ENCODE measurements around the gene TMEM203.

TMEM203 gene

DNA sequence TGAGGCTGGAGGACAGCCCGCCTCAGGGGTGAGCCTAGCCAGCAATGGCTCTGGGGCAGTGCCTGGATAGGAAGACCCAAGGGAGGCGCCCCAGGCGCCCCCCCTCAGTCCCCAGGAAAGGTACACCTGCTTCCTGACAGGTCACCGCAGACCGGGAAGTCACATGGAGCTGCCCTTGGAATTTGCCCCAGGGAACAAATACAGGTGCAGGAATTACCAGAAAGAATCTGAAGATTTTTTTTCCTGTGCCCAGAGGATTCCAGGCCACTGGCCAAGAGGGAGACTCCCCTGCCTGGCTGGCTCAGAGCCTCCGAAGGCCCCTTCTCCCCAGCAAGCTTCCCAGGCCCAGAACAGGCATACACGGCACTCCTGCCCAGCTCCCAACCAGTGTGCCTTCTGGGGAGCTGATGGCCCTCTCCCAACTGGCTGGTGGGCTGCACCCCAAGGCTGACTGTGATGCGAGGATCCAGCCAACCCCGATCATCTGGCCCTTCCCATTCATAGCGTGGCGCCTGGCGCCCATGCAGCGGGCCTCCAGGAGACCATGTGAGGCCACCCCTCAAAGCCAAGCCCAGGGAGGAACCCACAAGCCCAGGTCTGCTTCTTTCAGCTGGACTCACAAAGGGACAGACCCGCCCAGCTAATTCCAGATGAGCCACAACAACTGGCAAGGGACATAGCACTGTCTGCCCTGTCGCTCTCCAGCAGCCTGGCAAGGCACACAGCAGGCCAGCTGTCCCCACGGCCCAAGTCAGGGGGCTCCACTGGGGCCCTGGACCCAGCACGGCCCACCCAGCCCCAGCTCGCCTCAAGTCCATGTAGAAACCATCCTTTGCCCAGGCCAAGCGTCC lies 7.2 kb downstream of the TMEM203 start:
- H3K4me3 ChIP-seq (ENCODE audit: low read depth, low read length): no peak overlapping the region

DNA sequence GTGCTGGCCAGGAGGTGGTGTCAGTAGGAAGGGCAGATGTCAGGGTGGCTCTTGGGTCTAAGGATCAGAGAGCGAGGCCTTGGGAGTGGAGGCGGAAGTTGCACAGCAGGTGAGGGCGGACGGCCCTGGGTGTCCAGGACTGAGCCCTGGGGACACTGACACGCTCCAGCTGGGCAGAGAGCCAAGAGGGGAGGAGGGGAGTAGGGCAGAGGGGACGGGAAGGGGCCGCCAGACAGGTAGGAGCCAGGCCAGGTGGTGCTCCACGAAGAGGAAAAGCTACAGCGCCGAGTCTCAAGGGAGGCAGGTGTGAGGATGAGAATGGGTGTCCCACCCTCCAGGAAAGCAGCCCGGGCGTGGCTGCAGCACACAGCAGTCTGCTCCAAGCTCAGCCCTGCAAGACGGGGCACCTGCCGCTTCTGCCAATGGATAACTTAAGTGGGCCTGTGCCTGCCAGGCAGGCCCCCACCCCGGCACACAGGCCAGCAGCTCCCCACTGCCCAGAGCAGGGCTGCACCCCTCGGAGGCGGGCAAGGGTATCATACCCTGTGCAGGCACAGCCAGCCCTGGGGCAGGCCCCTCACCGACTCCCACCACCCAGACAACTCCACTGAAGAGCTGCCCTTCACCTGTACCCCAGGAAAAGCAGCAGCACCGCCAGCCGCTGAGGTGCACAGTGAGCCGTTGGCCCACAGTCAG lies 9.8 kb downstream of the TMEM203 start:
- H3K4me3 ChIP-seq (ENCODE audit: low read depth, low read length): no peak overlapping the region

GRCh38 chr9:137194909-137195308 lies 10.5 kb downstream of the TMEM203 start:
- H3K4me3 ChIP-seq (ENCODE audit: low read depth, low read length): no peak overlapping the region

- no peak overlapping the region for H3K4me3 ChIP-seq (ENCODE audit: low read depth, low read length)
These were observed 11.1 kb downstream of the TMEM203 start for GRCh38 chr9:137194388-137194787.

DNA sequence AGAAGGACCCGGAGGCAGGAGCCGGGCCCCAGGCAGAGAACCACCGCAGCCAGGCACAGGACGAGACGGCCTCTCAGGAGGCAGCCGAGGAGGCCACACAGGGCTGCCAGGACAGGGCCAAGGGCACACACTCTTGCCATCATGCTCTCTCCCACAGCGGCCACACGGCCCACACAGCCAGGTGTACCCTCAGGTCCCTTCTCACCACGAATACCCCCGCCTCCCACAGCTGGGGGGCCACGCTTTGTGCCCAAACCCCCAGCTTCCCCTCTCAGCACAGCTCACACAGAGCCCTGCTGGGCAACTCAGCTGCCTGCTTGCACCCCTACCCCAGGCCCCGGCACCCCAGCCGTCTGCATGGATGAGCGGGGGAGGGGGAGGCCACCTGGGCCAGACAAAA lies 11.7 kb downstream of the TMEM203 start:
- H3K4me3 ChIP-seq (ENCODE audit: low read depth, low read length): no peak overlapping the region

- H3K4me3 ChIP-seq (ENCODE audit: low read depth, low read length): no peak overlapping the region
These were observed 12.6 kb downstream of the TMEM203 start for GRCh38 chr9:137192859-137193258.

- no peak overlapping the region for H3K4me3 ChIP-seq (ENCODE audit: low read depth, low read length)
These were observed 13.0 kb downstream of the TMEM203 start for GRCh38 chr9:137192448-137192780.

DNA sequence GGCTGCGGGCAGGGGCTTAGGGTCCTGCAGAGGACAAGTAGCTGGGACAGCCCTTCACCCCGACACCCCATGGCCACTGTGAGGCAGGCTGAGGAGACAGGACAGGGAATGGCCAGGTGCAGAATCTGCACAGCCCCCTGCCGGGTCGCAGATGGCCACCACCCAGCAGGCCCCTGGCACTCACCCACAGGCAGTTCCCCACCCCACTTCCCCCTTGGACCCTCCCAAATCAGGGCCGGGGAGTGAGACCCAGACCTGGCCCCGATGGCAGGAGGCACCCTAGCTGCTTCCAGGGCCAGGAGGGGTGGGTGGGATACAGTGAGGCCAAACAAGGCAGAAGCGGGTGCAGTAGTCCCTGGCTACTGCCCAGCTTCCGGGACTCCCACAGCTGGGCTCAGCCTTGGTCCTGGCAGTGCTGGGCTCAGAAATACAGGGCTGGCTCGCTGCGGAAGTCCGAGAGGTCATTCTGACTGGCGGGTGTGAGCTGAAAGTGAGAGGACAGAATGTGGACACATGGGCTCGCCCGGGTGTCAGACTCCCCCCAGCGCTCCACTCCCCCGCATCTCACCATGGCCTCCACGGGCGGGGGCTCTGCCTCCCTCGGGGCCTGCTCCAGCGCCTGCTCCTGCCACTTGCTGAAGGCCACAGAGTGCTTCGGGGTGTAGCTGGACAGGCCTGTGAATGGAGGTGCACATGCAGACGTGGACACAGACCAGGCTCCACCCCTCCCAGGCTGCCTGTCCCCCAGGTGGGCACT lies 13.6 kb downstream of the TMEM203 start:
- H3K4me3 ChIP-seq (ENCODE audit: low read depth, low read length): no peak overlapping the region

DNA sequence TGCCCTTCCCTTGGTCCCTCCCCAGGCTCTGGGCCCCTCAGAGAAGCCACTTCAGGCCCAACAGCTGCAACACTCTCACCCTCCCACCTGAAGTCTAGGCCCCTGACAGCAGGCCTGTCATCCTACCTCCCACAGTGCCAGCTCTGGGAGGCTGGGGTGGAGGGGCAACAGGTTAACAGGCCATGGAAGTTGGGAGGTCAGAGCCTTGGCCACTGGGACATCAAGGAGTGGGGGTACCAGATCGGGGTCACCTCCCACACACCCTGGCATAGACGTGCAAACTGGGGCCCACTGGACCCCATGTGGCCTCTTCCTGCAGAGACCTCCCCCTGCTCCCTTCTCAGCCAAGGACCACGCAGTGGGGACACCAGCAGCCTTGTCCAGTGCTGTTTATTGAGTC lies 14.2 kb downstream of the TMEM203 start:
- no peak overlapping the region for H3K4me3 ChIP-seq (ENCODE audit: low read depth, low read length)

GRCh38 chr9:137190315-137190856 lies 15.1 kb downstream of the TMEM203 start:
- H3K4me3 ChIP-seq (ENCODE audit: low read depth, low read length): no peak overlapping the region

GRCh38 chr9:137189297-137190295 lies 15.9 kb downstream of the TMEM203 start:
- H3K4me3 ChIP-seq (ENCODE audit: low read depth, low read length): peak overlapping the region; percentile 89

- peak within 1 kb of the TSS; percentile 89 for H3K4me3 ChIP-seq (ENCODE audit: low read depth, low read length)
These were observed 16.8 kb downstream of the TMEM203 start, which contains the start of the genes ANAPC2 and SSNA1 for GRCh38 chr9:137188490-137189296. Gene ANAPC2 (minus strand): TSS chr9:137188560. CDS start chr9:137188532, 28 bp downstream. Gene SSNA1 (plus strand): TSS chr9:137188676. CDS start chr9:137188727, 51 bp downstream.

DNA sequence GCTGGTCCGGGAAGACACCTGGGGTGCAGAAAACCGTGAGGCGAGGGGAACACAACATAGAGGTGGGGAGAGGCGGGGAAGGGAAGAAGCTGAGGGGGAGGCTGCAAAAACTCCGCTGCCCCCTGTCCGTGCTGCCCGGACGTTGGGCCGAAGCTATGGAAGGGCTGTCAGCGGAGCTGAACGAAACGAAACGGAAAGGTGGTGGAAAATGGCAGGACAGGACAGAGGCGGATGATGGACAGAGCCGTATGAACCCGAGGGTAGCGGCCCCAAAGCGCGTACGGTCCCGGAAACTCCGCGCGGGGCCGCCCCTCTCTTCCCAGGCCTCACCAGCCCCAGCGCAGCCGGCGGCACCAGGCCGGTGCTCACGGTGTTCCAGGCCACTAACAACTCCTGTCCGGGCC lies 17.4 kb downstream of the TMEM203 start:
- peak overlapping the region; percentile 89 for H3K4me3 ChIP-seq (ENCODE audit: low read depth, low read length)

GRCh38 chr9:137187386-137187785 lies 18.1 kb downstream of the TMEM203 start:
- peak overlapping the region; percentile 89 for H3K4me3 ChIP-seq (ENCODE audit: low read depth, low read length)

DNA sequence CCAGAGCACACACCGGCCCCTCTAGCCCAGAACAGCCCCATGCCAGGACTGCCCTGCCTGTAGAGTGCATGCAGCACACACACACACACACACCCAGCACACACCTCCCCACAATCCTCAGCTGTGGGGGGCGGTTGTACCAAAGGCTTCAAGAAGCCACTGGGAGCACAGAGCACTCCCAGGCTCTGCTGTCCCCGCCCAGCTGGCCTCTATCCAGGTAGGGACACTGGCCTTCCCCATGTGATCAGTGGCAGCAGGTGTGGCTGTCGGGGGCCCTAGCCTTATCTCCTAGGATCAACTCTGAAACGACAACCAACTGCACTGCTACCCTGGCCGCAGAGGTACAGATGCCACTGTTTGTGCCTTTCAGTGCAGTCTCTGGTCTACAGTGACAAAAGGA lies 19.1 kb downstream of the TMEM203 start:
- H3K4me3 ChIP-seq (ENCODE audit: low read depth, low read length): no peak overlapping the region

- H3K4me3 ChIP-seq (ENCODE audit: low read depth, low read length): no peak overlapping the region
These were observed 19.5 kb downstream of the TMEM203 start for GRCh38 chr9:137185921-137186320.

DNA sequence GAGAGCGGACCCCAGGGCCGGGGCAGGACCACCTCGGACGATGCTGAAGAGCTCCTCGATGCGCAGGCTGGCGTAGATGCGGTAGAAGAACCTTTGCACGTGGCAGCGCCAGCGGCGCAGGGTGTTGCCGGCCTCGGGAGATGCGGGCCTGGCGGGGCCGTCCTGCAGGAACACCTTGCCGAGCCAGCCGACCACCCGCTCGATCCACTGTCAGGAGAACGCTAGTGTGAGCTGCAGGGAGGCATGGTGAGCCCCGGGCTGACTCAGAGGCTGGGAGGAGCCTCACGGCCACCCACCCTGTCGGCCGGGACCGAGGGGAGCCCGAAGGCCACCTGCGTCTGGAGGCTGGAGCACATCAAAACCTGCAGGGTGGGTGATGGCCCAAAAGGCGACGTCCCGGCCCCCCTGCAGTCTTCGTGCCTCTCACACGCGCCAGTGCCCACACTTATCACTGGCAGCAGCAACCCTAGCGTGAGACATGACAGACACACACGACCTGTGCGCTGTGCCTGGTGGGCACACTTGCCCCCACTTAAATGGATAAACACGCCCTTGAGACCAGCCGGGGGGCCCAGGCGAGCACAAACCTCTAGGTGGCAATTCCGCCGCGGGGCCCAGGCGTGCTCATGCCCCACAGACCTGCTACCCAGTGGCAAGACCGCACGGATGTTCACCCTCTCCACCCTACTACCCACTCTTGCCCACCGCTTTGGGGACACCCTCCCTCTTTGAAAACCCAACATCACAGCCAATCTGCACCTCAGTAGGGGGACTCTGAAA lies 20.4 kb downstream of the TMEM203 start:
- no peak overlapping the region for H3K4me3 ChIP-seq (ENCODE audit: low read depth, low read length)

DNA sequence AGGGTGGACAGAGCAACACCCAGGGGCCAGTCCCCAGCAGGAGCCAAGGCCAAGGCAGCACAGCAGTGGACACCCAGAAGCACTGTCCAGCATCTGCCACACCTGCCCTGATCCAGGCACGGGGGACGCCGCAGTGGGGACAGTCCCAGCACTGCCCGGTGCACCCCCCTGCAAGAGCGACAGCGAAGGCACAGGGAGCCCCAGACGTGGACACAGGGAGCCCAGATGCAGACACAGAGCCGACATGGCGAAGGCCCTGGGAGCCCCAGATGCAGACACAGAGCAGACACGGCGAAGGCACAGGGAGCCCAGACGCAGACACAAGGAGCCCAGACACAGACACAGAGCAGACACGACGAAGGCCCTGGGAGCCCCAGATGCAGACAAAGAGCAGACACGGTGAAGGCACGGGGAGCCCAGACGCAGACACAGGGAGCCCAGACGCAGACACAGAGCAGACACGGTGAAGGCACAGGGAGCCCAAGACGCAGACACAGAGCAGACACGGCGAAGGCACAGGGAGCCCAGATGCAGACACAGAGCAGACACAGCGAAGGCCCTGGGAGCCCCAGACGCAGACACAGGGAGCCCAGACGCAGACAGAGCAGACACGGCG lies 21.4 kb downstream of the TMEM203 start:
- no peak overlapping the region for H3K4me3 ChIP-seq (ENCODE audit: low read depth, low read length)

All from iPS-11a (cell line).